CD4-positive, alpha-beta T cell (primary cell): ENCODE data around the gene DHRS4L2. TPM values are rescaled to one million over a fixed set of nuclear protein-coding genes. Genes with fewer than 3 reads are reported as not detected.
"Not testable (repeated sequence)": the region's sequence is repeated elsewhere in the genome, so short reads cannot be mapped to it uniquely, and the experiment has no call there.

ENCODE experiments used
- ATAC-seq: fragments of 200-7000 bp; cut with Tn5 transposase; one replicate; pipeline ENCODE4 v1.10.0; 2022; ENCODE audit warnings: mild to moderate bottlenecking; ENCODE audit not compliant: poor library complexity
- CTCF ChIA-PET: fragments of 350-600 bp; sonication (Branson Sonifier 250); formaldehyde crosslinking; loops from one replicate; lab custom pipeline; 2021; ENCODE audit warnings: antibody characterized with exemption, inconsistent platforms; lab: Charles Lee
- POLR2A ChIA-PET: fragments of 350-600 bp; sonication (Branson Sonifier 250); formaldehyde crosslinking; loops from one replicate; lab custom pipeline; 2021; ENCODE audit warnings: antibody characterized with exemption, inconsistent platforms; lab: Charles Lee
- DNase-seq, 14 experiments: peaks; one replicate each; pipeline ENCODE4 v3.0.0-alpha.2; 2013 to 2020; ENCODE audit warnings: mixed read lengths in 2 of 14
- H3K27ac ChIP-seq, 2 donors: one replicate each; pipeline versions ENCODE4 v1.5.1 to v1.7.0; 2013; ENCODE audit warnings: low read length in 2 of 2, low read depth in 1 of 2, mild to moderate bottlenecking in 1 of 2
- H3K27me3 ChIP-seq, 2 experiments: 1 replicate in 1 of 2; 2 replicates in 1 of 2; pipeline versions ENCODE4 v1.6.1 to v1.7.0; 2013; ENCODE audit warnings: low read length in 2 of 2, control low read depth in 1 of 2, mild to moderate bottlenecking in 1 of 2, moderate library complexity in 1 of 2; ENCODE audit not compliant: insufficient read depth in 2 of 2, control insufficient read depth in 1 of 2
- H3K36me3 ChIP-seq: one replicate; pipeline ENCODE4 v1.6.1; 2013; ENCODE audit warnings: low read length, control low read depth; ENCODE audit not compliant: insufficient read depth
- H3K4me1 ChIP-seq: one replicate; pipeline ENCODE4 v1.6.1; 2013; ENCODE audit warnings: low read length, control low read depth; ENCODE audit not compliant: insufficient read depth
- H3K4me3 ChIP-seq: one replicate; pipeline ENCODE4 v1.5.1; 2013; ENCODE audit warnings: mild to moderate bottlenecking, low read length, moderate library complexity
- H3K9me3 ChIP-seq, 2 experiments: 1 replicate in 1 of 2; 2 replicates in 1 of 2; pipeline versions ENCODE4 v1.6.1 to v1.7.0; 2013; ENCODE audit warnings: low read length in 2 of 2, mild to moderate bottlenecking in 2 of 2, control low read depth in 1 of 2, moderate library complexity in 1 of 2; ENCODE audit not compliant: control insufficient read depth in 1 of 2, insufficient read depth in 1 of 2
- H3K27ac Mint-ChIP-seq: one replicate; pipeline ENCODE4 v1.8.0; 2020; ENCODE audit warnings: mixed read lengths
- H3K27me3 Mint-ChIP-seq: one replicate; pipeline ENCODE4 v1.8.0; 2021; ENCODE audit warnings: mixed read lengths
- H3K36me3 Mint-ChIP-seq: one replicate; pipeline ENCODE4 v1.8.0; 2021; ENCODE audit warnings: low read depth, mixed read lengths
- H3K4me1 Mint-ChIP-seq: one replicate; pipeline ENCODE4 v1.8.0; 2021; ENCODE audit warnings: low read depth, mixed read lengths
- H3K4me3 Mint-ChIP-seq: one replicate; pipeline ENCODE4 v1.8.0; 2020; ENCODE audit warnings: mild to moderate bottlenecking, mixed read lengths
- H3K9me3 Mint-ChIP-seq: one replicate; pipeline ENCODE4 v1.8.0; 2020; ENCODE audit warnings: mixed read lengths
- CTCF ChIP-seq: fragments of 200-600 bp; IDR thresholded peaks from one replicate; pipeline ENCODE4 v1.8.0; 2022; ENCODE audit warnings: antibody characterized with exemption, mild to moderate bottlenecking
- intact Hi-C, 2 experiments: fragments of 100-400 bp; cut with DNase I in 1 of 2; cut with micrococcal nuclease in 1 of 2; formaldehyde crosslinking; loops; one replicate each; pipeline versions ENCODE4 v1.15.1 to v1.9.0; 2023 to 2025; cut with DNase I, micrococcal nuclease
- total RNA-seq, 174 experiments: library from RNA in 2 of 174; stranded (reverse) in 2 of 174; gene quantifications; one replicate each; pipeline ENCODE4 v1.2.3 and lab custom pipeline; 2021 to 2026

Gene DHRS4L2
- total RNA-seq, 2 experiments from 2014 or later: 8.3 to 8.7 TPM

GRCh38 chr14:24029687-24030086 lies 41.0 kb downstream of the DHRS4L2 start:
- POLR2A ChIA-PET, H3K36me3 Mint-ChIP-seq, H3K27me3 Mint-ChIP-seq, H3K4me1 ChIP-seq, CTCF ChIA-PET, H3K27ac Mint-ChIP-seq, H3K4me1 Mint-ChIP-seq, H3K4me3 ChIP-seq, H3K27ac ChIP-seq, H3K9me3 ChIP-seq, H3K36me3 ChIP-seq, H3K9me3 Mint-ChIP-seq, H3K27me3 ChIP-seq, DNase-seq, H3K4me3 Mint-ChIP-seq, intact Hi-C loops, ATAC-seq: not testable (repeated sequence)

- H3K36me3 ChIP-seq, H3K27me3 ChIP-seq, POLR2A ChIA-PET, H3K9me3 Mint-ChIP-seq, H3K4me3 Mint-ChIP-seq, H3K27me3 Mint-ChIP-seq, intact Hi-C loops, H3K27ac Mint-ChIP-seq, DNase-seq, H3K4me3 ChIP-seq, H3K27ac ChIP-seq, H3K4me1 ChIP-seq, H3K9me3 ChIP-seq, CTCF ChIA-PET, H3K4me1 Mint-ChIP-seq, ATAC-seq, H3K36me3 Mint-ChIP-seq: not testable (repeated sequence)
Measured at GRCh38 chr14:24031331-24031730, 42.6 kb downstream of the DHRS4L2 start.

GRCh38 chr14:24032727-24033418 lies 44.1 kb downstream of the DHRS4L2 start:
- POLR2A ChIA-PET: no interaction called here
- ATAC-seq (no peak), DNase-seq (peak in 2 of 14 experiments; percentile 22 to 31)
- Mint-ChIP-seq H3K4me3 (no peak overlapping the region), H3K36me3 (no peaks in the 10 kb centered on the region), H3K9me3 (no peaks in the 10 kb centered on the region), H3K4me1 (peaks cover 12% of the 10 kb centered on the region), H3K27me3 (no peaks in the 10 kb centered on the region), H3K27ac (no peak overlapping the region)
- H3K36me3 ChIP-seq: no peaks in the 10 kb centered on the region
- H3K4me3 ChIP-seq: no peak overlapping the region
- CTCF ChIA-PET: no interaction called here
- peaks cover 3 to 5% of the 10 kb centered on the region in 2 experiments for H3K9me3 ChIP-seq
- no peak overlapping the region for H3K27ac ChIP-seq
- TF ChIP-seq CTCF: no peak
- peaks cover 7% of the 10 kb centered on the region for H3K4me1 ChIP-seq
- H3K27me3 ChIP-seq: no peaks in the 10 kb centered on the region
- intact Hi-C loops: no loop called here

- not testable (repeated sequence) for H3K27ac ChIP-seq, H3K9me3 ChIP-seq, H3K27me3 Mint-ChIP-seq, H3K36me3 ChIP-seq, H3K27me3 ChIP-seq, H3K4me1 ChIP-seq, DNase-seq, H3K36me3 Mint-ChIP-seq, H3K9me3 Mint-ChIP-seq
- peak overlapping the region; percentile 90 for H3K4me3 Mint-ChIP-seq
- ATAC-seq: peak; percentile 8
- peak overlapping the region; percentile 68 for H3K4me3 ChIP-seq
- ChIA-PET CTCF (interaction anchor here (1.0 to 1.2 kb wide), 3 partner anchors 44 to 73 kb away, joined by 3 to 6 read pairs (median 4); no protein-coding TSS in a partner anchor), POLR2A (interaction anchor here (1.0 kb wide), 2 partner anchors 45 to 47 kb away, joined by 3 to 6 read pairs; no protein-coding TSS in a partner anchor)
- intact Hi-C loops: loop anchor here (1.0 to 5.0 kb wide), 2 partner anchors 21 to 48 kb away; partner anchors contain the start of gene DHRS4L2 (in 1 of the 2)
- peaks cover 12% of the 10 kb centered on the region for H3K4me1 Mint-ChIP-seq
- peak overlapping the region; percentile 54 for H3K27ac Mint-ChIP-seq
Measured at GRCh38 chr14:24035769-24036168, 47.0 kb downstream of the DHRS4L2 start.
